HG03095 (cell line): ENCODE results near the gene ITPRIP.

ENCODE experiments used
- ATAC-seq: cut with Tn5 transposase; IDR thresholded peaks from one replicate; pipeline ENCODE4 v1.9.1; 2021; ENCODE audit warnings: moderate library complexity; ENCODE audit not compliant: unreplicated experiment

Gene ITPRIP

DNA sequence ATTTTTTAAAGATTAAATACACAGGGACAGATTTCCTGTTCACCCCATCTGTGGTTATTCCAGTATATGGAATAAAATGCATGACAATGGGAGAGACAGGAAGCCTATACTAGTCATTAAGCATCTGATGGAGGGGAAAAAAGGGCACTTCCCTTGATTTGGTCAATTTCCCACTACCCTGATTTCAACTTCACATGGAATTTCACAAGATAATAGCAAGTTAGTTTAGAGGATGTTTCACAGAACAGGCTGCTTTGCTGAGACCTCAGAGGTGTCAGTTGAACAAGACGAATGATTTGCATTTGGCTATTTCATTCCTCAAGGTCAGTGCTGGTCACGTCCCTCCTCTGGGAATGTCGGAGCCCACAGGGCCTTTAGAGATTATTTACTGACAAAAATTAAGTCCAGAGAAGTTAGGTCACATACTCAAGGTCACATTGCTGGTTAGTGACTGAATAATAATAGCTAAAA lies 4.7 kb upstream of the ITPRIP start:
- ATAC-seq = no peak

DNA sequence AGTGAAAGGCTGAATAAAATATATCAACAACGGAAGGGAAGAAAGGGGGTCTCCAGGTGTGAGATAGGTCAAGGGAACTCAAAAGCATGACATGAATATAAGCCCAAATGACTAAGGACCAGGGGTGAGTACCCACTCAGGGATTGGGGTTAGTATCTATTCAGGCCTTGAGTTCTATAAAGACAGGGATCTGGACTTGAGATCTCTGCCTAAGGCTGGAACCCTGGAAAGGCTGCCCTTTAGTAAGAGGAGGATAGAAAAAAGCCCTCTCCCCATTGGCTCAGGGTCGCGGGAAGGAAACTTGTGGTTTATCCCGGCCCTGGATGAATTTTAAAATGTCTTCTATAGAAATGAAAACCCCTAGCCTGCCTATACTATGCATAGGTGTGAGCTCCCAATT lies 2.4 kb upstream of the ITPRIP start:
- ATAC-seq = no peak

DNA sequence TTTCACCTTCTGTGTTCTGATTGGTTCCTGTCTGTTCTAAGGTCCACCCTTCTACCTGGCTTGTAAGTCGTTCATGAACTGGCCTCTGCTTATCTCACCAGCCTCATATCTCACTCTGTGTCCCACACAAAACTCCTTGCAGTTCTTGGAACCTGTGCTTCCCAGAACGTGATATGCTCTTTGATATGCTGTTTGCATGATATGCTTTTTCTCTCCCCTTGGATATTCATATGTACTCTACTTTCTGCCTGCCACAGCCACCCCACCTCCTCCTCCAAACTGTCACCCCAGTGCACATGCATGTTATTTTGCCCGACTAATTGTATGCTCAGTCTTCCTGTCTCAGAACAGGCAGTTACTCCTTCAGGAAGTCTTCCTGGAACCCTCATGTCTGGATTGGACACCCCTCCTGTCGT lies 1.9 kb upstream of the ITPRIP start:
- no peak for ATAC-seq

DNA sequence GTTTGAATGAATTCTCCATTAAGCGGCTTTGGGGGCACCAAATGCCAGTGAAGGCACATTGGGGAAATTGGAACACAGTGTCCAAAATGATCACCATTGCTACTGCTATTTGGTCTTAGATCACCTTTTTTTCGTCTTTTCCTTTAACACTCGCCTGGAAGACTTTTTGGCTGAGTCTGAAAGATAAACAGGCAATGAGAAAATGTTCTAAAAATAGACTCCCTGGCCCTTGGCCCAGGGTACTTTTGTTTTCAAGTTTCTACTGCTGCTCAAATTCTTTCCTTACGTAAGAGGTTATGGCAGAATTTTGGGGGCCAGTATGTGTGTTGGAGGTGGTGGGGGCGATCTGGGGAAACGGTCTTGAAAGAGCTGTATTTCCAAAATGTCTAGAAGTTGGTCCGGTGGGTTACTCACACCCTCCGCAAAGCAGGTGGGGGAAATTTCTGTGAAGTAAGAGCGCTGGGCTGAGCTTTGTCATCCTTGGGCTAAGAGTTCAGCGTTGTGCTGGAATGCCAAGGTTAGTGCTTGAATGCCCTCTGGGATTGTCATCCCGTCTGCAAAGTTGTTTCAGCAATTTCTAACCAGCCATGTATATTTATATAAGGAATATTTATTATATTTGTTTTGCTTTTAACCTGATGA lies 1.3 kb upstream of the ITPRIP start:
- no peak for ATAC-seq

DNA sequence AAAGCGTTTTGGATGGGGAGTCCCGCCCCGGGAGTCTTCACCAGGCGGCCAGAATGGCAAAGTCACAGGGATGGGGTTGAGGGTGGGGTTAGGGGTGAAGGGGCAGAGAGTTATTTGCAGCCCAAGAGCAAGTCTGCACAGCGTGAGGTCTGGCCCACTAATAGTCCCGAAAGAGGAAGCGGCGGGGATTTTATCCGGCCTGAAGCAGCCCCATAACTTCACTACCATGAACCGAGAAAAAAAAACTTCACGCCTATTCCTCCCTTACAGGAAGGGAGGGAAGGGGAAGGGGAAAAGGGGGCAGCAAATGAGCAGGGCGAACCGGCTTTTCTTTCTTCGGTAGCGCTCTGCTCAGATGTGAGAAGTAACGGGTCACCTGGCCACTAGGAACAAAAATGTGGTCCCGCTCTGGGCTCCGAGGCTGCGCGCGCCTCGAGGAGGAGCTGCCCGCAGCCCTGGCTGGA lies 712 bp downstream of the ITPRIP start:
- ATAC-seq = peak; percentile 37

DNA sequence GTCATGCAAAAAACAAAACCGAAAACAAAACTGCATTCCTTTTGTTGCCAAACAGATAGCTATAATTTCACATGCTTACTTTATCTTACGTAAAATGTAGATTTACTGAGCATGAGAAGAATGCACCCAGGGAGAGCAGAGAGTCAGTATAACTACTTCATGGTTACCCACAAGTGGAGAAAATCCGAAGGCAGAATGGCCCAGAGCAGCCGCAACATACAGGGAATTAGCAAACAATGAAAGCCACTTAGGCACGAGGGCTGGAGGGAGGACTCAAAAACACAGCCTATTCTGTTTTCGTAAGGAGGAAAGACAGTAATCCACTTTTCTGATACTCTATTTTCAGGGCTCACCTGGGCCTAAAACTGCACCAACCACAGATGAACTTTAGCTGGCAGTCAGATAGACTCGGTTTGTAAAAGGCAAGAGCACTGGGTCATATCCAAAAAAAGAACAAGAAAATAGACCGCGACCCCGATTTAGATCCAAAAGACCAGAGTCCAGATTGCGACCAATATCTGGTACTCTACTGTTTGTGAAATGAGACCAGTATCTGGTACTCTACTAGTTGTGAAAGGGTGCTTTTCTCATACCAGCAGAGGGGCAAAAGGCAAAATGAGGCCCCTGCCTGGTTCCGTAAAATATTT lies 1.3 kb downstream of the ITPRIP start:
- ATAC-seq = no peak

DNA sequence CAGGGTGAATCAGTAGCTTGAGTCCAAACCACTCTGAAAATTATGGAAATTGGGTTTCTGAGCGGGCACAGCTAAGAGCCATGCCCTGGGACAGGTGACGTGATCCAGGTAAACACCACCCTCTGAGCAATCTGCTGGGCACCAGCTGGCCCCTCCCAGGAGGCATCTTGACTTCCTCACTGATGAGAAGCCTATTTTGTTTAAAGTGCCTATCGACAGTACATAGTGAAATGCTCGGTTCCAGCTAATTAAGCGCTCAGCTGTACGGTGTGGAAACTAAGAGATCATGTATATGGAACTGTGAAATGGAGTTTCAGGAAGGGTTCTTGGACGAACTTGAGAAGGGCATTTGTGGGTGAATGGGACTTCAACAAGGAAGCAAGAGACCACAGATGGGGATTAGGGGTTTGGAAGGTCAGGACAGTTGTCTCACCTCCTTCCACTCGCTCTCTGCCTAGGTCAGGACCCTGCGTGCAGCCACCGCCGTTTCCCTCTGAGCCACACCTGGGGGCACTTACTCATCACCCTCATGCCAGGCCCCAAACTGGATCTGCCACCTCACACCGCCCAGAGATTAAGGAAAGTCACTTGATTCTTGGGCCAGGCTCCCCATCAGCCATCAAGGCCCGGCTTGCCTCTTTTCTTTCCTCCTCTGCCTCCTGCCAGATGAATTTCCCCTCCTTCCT lies 3.2 kb downstream of the ITPRIP start:
- ATAC-seq = no peak

DNA sequence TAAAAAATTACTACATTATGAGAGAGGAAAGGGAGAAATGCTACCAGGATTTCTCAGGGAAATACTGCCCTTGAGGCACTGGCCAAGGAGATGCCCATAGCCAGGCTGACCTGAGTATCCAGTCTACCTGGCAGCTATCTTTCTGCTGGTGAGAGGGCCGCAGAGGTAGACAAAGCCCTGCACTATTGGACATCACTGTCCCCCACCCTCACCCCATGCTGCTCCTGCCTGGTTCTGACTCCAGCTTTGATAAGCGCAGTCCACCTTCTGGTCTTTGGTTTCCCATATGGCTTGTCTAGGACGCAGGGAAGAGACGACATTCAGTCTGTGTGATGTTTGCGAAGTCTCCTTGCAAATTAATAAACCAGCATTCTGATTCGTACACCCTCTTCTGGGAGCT lies 3.7 kb downstream of the ITPRIP start:
- no peak for ATAC-seq

DNA sequence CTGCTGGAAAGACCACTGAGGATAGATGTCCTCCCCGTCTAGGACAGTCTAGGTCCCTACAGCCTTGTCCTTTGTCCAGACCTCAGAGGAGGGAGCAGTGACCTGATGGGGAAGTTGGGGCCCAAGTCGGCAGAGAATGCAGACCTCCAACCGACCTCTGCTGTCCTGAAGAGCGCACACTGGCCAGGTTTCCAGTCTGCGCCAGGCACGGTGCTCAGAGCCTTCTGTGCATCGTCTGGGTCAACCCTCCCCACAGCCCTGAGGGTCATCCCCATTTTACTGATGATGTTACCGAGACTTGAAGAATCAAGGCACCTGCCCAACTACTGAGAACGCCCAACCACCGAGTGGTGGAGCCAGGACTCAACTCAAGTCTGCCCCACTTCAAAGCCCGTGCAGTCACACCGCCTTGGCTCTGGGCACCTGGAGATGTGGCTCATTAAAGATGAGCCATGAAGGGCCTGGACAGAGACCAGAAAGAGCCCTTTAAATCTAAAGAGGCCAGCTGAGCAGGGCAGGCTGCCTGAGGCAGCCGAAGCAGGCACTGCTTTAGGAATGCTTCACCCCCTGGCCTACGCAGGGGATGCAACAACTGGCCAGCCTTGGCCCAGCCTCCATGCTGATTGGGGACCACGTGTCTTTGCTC lies 4.4 kb downstream of the ITPRIP start:
- no peak for ATAC-seq

DNA sequence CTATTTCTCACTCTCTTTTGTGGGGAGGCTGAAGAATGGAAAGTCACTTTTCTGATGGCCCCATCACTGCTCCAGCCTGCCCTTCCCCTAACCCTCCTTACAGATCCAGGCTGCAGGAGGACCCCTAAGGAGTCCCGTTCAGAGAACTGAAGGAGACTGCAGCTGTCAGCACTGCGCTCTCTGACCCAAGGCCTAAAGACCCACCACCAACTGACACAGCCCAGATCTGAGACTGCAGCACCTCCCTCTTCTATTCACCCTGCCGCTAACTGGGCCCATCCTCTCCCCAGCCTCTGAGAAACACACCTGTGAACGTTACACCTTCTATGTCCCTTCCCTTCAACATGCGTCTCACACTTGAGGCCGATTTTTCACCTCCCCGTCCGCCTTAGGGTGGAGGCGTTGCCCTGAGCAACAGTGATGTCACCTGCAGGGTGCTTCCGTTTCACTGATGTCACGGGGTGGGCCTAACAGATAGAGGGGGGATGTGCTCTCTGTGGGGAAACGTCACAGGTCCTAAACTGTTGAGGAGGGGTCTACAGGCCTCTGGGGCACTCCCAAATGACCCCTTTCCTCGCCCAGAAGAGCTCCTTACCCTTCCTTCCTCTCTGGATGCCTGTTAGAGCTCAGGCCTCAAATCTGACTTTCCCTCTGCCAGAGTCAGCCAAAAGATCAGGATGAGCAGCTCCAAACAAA lies 5.1 kb downstream of the ITPRIP start:
- no peak for ATAC-seq

DNA sequence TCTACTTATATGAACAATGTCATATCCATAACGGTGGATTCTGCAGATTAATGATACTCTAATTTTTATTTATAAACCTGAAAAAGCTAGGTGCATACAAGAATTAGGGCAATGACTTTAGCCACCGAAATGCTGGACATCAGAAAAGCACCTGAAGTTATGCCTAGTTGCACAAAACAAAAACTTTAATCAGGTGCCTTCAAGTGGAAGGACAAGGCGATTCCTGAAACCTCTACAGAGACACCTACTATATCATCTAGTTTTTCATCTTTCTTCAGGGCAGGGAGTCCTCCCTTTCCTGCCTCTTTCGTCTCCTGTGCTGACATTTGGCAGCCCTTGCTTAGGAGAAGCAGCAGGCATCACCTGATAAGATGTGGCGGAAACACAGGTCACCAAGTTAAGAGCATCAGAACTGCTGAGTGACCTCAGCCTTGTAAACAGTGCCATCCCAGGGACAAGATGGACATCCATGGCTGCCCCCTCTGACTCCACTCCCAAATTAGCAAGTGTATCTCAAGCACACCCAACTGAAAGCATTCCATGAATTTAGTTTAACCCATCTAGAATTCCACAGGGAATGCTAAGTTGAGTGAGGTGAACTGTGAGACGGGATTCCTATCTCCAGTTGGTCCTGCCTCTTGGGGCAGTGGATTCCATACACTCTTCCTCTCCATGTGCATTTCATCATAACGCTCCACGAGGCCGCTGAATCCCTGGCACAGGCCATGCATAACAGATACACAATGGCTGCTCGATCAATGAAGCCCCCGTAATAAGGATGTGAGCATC lies 5.8 kb downstream of the ITPRIP start:
- ATAC-seq = no peak

DNA sequence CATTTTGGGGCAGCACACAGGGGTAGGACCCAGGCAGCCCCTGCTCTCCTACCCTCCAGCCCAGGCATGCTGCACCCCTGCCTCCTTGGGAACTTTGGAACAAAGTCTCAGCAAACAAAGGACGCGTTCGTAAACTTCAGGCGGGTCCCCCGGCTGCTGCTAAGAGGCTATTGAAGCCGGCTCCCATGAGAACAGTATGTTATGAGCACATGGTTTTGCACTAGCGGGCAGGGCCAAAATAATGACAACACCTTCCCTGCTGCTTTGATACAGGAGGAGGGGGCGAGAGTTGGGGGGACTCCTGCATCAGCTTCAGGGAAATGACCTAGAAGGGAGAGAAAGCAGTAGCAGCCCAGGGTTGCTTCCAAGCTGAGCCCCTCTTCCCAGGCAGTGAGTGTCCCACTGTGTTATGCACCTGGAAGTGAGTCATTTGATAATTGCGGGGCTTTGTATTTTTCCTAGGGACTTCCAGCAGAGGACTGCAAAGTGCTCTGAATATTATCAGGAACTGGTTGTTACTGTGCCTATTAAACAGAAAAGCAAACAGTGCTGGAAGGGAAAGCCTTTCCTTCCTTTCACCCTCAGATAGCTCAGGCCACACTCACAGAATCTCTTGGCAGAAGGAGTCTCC lies 6.9 kb downstream of the ITPRIP start:
- no peak for ATAC-seq

DNA sequence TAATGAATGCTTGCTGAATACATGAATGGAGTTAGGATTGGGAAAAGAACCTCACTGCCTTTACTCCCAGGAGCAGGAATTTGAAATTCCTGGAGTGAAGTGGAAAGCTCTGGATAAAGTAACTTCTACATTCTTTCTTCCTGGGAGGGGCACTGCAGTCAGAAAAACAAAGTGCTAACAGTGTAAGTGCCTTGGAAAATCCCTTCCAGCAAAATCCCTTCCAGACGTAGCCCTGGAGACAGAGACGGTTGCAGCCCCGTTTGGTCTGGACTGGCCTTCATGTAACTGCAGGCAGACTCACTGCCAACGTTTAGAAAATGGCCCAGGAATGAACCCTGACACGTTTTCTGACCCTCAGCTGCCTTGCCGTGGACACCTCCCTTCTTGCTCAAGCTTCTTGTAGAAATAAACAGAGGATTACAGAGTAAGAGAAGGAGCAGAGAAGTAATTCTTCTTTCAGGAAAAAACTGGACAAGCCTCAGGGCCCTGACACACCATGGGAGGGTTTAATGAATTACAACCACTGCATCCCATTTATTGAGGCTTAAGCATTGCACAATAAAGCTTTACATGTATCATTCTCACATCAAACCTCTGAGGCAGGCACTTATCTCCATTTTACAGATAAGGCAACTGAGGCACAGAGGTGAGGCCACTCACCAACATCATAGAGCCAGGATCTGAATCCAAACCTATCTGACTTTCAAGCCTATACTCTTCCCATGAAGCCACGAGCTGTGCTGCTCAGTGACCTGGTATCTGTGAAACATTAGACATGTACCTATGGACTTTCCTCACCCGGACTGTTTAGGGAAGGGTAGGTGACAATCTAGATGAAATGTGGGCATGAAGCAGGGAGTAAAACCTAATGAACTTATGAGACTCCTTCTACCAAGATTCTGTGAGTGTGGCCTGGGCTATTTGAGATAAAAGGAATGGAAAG lies 7.8 kb downstream of the ITPRIP start:
- ATAC-seq = no peak

DNA sequence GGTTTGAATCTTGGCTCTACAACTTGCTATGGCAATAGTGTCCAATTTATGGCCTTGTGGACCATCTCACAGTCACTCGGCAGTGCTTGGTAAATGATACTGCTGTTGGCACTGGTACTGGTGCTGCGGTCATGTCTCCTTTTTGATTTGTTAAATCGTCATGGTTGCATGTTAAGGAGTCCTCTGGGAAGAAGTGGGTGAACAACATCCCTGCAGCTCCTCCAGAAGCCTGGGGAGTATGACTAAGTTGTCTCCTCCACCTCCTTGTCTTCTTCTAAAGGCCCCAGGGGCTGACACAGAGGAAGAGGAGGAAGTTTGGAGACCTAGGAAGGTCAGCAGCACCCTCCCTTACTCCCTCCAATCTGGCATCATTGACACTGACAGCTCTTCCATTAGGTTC lies 8.5 kb downstream of the ITPRIP start:
- ATAC-seq = no peak

DNA sequence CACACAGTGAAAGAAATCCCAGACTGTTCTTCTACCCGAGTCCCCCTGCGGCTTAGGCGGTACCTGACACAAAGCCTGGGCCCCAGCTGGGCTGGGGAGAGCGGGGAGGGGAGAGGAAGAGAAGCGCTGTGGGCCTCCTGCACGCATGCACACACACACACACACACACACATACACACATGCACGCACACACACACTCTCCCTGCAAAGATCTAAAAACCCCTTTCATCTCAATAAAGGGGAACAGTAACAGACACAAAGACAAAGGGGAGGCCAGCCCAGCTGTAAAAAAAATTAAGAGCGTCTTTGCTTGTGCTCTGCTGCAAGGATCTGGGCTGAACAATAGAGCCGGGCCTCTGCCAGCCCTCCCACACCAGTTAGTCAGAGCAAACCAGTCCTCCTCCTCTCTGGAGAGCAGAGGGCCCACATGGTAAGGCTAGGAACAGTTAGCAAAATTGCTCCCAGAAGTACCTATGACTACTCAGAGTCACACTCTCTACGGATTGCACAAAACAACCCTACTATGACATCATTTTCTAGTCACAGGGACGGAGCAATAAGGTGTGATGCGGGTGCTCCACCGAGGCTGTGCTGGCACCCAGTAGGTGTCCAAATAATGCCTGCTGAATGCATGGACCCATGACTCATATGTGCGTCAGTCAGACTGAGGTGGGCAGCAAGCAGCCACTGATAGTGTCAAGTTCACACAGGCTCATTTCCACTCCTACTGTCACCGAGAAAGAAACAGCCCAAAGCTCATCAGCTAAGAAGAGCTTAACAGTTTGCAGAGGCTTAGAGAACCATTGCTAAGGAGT lies 9.2 kb downstream of the ITPRIP start:
- peak; percentile 52 for ATAC-seq

DNA sequence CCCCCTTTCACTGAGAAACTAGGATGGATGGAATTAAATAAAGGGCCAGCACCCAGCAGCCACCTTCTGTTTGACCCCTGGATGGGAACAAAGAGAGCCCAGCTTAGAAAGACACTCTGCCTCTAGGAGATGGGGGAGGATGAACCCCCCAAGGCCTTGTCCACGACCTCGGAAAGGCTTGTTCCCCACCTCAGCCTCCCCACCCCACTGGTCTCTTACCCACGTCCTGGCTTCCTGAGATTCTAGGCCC lies 9.7 kb downstream of the ITPRIP start:
- peak; percentile 10 for ATAC-seq

DNA sequence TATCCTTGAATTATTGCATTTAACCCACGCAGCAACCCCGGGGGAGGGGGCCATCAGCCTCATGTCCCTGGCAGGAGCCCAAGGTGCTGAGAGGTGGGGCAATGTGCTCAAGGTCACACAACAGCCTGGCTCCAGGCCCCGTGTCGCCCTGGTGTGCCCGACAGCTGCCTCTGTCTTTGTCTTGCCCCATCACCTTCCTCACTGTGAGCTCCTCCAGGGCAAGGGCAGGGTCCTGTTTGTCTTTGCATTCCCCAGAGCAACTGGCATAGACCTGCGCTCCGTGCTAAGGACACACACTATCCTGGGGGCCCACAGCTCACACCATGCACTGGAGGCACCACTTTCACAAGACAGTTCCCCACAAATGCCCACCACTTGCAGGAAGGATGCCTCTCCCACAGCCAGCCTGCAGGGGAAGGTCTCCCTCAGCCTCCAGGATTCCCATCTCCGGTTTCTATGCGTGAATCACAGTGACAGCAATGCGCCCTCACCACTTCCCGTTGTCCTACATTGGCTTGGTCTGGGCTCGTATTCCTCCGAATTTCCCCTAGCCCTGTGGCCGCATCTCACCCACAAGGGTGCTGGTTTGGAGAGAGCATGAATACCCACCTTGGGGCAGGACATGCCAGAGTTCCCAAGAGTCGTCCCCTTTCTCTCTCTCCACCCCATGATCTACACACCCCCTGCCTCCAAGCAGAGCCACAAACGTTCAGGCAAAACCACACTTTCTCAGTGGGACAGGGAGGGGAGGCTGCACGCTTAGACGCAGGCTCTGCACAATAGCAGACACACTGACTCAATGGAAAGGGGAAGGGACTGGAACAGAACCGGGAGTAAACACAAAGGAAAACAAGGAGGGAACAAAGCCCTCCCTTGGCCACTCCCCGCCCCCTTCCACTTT lies 10.3 kb downstream of the ITPRIP start:
- ATAC-seq = no peak
